GM21737 (cell line): Measurements from ENCODE around the gene SHROOM2.

ENCODE experiments used
- ATAC-seq: cut with Tn5 transposase; IDR thresholded peaks from one replicate; pipeline ENCODE4 v1.9.1; 2021; ENCODE audit warnings: mild to moderate bottlenecking, moderate library complexity; ENCODE audit not compliant: unreplicated experiment

Gene SHROOM2

DNA sequence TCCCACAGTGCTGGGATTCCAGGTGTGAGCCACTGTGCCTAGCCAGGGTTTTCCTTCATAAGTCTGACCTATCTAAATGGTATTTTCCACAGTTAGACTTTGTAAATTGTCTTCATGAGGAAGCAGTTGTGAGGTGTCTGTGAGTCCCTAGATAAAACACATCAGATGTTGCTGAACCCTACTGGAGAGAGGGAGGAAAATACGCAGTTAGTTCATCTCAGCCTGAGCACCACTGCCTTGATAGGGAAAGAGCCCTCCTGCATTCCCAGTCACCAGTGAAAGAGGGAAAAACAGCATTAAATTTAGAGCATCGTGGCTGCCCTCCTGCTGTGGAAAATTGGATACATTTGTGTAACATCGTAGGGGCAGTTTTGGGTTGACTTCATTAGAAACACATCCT is 149.2 kb downstream of the SHROOM2 start:
- ATAC-seq: no peak

DNA sequence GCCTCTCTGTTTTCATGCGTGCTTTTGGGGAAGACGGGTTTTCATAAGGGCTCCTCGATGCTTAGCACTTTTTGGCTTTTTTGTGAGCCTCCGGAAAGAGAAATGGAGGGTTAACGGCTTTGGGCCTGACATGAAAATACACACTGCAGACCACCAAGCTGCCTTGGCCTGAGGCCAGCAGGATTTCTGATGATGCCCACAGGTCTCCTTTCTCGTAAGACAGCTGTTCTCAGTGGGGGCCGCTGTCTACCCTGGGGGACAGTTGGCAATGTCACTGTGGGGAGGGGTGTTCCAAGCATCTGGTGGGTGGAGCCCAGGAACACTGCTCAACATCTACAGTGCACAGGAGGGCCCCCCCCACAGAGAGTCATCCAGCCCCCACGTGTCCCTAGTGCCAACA is 151.5 kb downstream of the SHROOM2 start:
- no peak for ATAC-seq

DNA sequence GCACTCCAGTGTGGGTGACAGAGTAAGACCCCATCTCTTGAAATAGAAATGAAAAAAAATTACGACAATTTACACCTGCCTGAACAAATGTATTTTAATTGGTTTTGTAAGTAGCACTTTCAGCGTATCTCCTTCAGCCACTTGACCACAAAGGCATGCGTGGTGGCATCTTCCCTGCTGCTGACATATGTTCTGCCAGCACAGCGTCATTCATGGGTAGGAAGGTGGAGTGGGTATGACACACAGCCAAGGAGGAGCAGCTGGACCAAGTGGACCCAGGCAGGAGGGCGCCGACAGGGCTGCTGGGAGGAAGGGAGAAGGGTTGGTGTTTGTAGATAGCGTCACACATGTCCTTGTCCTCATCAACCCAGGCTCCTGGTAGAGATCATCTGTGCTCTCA is 152.3 kb downstream of the SHROOM2 start:
- ATAC-seq: no peak

DNA sequence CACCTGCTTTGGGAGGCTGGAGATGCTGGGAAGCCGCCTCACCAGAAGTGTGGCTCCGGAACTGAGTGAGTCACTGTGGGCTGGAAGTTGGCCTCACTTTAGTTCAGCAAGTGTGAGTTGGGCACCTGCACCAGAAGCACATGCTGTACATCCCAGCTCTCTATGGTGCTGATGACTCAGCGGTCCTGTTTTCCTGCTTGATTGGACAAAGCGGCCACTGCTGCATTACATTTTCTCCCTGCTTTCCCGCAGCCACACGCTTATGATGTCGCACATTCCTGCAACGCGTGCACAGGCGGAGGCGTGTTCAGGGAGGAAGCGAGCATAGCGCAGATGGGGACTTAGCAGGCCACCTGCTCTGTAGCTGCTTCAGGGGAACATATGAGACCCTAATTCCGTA is 154.2 kb downstream of the SHROOM2 start:
- no peak for ATAC-seq

- peak; percentile 83 for ATAC-seq
Observed at GRCh38 chrX:9942086-9942485, 155.9 kb downstream of the SHROOM2 start.

GRCh38 chrX:9943420-9943819 is 157.2 kb downstream of the SHROOM2 start:
- no peak for ATAC-seq

GRCh38 chrX:9947131-9947794 is 161.0 kb downstream of the SHROOM2 start:
- ATAC-seq: no peak

- no peak for ATAC-seq
Observed at GRCh38 chrX:9948406-9948805, 162.2 kb downstream of the SHROOM2 start.

DNA sequence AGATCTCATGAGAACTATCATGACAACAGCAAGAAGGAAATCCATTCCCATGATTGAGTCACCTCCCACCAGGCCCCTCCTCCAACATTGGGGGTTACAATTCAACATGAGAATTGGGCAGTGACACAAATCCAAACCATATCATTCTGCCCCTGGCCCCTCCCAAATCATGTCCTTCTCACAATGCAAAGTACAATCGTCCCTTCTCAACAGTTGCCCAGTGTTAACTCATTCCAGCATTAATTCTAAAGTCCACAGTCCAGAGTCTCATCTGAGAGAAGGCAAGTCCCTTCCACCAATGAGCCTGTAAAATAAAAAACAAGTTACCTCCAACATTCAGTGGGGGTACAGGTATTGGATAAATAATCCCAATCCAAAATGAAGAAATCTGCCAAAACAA is 166.1 kb downstream of the SHROOM2 start:
- ATAC-seq: no peak

DNA sequence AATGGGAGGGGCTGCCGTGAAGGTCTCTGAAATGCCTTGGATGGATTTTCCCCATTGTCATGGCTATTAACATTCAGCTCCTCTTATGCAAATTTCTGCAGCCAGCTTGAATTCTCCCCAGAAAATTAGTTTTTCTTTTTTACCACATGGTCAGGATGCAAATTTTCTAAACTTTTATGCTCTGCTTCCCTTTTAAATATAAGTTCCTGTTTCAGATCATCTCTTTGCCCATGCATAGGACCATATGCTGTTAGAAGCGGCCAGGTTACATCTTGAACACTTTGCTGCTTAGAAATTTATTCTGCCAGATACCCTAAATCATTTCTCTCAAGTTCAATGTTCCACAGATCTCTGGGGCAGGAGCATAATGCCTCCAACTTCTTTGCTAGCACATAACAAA is 167.2 kb downstream of the SHROOM2 start:
- no peak for ATAC-seq

DNA sequence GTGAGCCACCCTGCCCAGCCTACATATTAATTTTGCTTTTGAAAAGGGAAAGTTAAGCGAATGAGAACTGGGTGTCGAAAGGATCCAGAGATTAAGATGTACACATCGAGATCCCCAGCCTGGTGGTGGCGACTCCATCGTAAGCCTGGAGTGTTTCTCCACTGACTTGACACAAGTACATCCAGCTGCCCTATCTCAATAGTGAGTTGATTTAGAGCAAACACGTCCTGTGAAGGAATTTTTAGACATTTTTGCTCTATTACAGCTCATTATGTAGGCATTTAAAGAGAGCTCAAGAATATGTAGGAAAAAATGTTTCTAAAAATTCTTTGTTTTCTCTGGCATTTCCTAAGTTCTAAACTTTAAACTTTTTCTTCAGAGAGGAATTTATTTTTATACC is 169.3 kb downstream of the SHROOM2 start:
- no peak for ATAC-seq

- no peak for ATAC-seq
Observed at GRCh38 chrX:9957743-9958142, 171.5 kb downstream of the SHROOM2 start.

DNA sequence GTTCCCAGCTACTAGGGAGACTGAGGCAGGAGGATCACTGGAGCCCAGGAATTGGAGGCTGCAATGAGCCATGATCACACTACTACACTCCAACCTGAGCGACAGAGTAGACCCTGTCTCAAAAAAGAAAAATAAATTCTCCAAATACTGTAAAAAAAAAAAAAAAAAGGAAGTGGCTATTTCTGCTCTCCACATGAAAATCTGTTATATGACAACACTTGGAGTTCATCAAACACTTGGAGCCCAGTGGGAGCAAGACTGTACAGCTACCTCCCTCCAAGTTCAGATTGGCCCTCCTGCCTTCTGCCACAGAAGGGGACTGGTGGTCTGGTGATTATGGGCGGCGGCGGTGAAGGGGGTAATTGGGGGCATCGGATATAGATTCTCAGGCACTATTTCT is 172.0 kb downstream of the SHROOM2 start:
- no peak for ATAC-seq

- no peak for ATAC-seq
Observed at GRCh38 chrX:9961750-9962149, 175.5 kb downstream of the SHROOM2 start.

DNA sequence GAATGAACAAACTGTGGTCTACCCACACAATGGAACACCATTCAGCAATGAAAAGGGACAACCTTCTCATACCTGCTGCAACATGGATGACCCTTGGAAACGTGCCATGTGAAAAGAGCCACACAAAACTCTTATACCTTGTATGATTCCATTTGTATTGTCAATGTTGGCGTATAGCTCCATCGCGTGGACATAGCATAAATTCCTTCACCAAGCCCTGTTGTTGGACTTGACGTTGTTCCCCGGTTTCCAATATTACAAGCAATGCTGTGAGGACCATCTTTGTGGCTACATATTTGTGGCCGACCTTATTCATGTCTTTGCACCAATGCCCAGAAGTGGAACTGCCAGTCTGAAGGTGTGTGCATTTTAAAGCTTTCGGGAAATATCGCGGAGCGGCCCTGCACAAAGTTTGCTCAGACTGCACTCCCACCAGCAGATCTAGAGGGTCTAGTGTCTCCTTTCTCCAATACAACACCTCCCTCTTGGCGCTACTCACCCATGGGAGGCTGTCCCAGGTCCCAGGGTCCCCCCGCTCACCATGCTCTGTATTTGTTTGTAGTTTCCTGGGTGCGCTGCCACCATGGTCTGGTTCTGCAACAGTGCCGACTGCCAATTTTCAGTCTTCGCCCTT is 180.7 kb downstream of the SHROOM2 start, which contains the start of gene CLDN34:
Gene CLDN34, plus strand, starts transcription at position 584 of the 634 bp plus-strand sequence. Its CDS starts 0 bp downstream, at position 584.
- no peak for ATAC-seq

DNA sequence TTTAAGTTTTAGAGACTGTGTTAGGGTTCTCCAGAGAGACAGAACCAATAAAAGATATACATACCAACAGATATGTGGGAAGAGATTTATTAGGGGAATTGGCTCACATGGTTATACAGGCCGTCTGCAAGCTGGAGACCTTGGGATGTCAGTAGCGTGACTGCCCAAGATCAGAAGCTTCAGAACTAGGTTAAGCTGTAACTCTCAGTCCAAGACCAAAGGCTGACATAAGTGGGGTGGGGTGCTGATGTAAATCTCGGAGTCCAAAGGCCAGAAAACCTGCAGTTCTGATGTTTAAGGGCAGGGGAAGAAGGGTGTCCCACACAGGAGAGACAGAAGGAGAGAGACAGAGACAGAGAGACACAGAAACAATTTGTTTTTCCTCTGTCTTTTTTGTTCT is 191.4 kb downstream of the SHROOM2 start:
- no peak for ATAC-seq

GRCh38 chrX:9980401-9980800 is 194.2 kb downstream of the SHROOM2 start:
- ATAC-seq: no peak

DNA sequence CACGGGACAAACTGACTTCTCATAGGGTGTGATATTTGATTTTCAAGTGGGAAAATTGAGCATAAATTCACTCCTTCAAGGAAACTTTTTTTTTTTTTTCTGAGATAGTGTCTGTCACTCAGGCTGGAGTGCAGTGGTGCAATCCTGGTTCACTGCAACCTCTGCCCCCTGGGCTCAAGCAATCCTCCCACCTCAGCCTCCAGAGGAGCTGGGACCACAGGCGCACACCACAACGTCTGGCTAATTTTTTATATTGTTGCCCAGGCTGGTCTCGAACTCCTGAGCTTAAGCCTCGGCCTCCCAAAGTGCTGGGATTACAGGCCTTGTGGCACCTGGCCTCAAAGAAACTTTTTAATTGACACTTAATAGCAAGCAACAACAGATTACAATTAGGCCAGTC is 194.7 kb downstream of the SHROOM2 start:
- ATAC-seq: no peak

DNA sequence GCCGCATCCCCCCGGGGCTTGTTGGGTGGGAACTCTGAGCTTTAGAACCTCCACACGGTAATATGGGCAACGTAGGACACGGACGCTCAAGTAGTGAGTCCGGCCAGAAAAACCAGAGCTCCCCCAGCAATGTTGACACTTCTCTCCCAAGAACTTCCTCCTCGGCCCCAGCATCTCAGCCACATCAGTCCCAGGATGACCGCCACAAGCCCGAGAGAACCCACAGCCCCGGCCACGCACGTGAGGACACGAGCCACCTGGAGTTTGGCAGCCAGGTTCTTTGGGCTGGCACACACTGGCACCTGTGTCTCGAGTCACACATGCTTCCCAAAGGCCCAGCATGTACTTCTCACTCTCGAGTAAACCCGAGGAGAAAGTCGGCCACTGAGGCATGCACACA is 197.2 kb downstream of the SHROOM2 start:
- ATAC-seq: no peak

DNA sequence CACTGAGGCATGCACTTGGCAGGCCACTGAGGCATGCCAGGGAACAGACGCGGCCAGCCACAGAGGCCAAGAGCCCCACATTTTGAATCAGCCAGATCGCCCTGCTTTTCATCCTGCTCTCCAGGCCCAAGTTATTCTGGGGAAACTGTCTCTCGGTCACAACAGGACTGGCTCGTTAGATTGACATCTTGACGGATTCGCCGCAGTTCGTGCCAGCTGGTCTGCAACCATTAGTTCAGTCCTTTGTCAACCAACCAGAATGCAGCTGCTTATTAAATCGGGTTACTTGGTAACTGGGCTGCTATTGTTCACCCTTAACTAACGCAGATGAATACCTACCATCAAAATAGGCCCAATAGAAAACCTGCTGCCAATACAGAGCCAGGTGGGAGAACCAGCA is 197.6 kb downstream of the SHROOM2 start:
- no peak for ATAC-seq

GRCh38 chrX:9988762-9989161 is 202.5 kb downstream of the SHROOM2 start:
- no peak for ATAC-seq

GRCh38 chrX:9992061-9992460 is 205.8 kb downstream of the SHROOM2 start:
- ATAC-seq: no peak

- ATAC-seq: no peak
Observed at GRCh38 chrX:9992724-9993123, 206.5 kb downstream of the SHROOM2 start.
